Epithelial cell of proximal tubule (primary cell): Measurements from ENCODE around the gene FEN1. TPM values are rescaled to one million over a fixed set of nuclear protein-coding genes. Genes with fewer than 3 reads are reported as not detected.

Experiments
- DNase-seq: peaks from one replicate; pipeline ENCODE4 v3.0.0-alpha.2; 2011; ENCODE audit warnings: low read depth
- H3K4me3 ChIP-seq: 2 replicates; pipeline ENCODE4 v1.5.1; 2011; ENCODE audit warnings: low read depth, mild to moderate bottlenecking, low read length
- total RNA-seq: library from RNA; depleted of rRNA; stranded (reverse); fragments of >200 nt; gene quantifications from 2 replicates; pipeline ENCODE4 v1.2.3, GENCODE V29; 2015
- TF ChIP-seq, protein P1 (sequence below): conservative IDR thresholded peaks from 2 replicates; pipeline ENCODE4 v1.5.1; 2012; ENCODE audit warnings: low read depth, mild to moderate bottlenecking, low read length

FEN1 gene, protein sequence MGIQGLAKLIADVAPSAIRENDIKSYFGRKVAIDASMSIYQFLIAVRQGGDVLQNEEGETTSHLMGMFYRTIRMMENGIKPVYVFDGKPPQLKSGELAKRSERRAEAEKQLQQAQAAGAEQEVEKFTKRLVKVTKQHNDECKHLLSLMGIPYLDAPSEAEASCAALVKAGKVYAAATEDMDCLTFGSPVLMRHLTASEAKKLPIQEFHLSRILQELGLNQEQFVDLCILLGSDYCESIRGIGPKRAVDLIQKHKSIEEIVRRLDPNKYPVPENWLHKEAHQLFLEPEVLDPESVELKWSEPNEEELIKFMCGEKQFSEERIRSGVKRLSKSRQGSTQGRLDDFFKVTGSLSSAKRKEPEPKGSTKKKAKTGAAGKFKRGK
- 70.6 and 120 TPM in 2 replicates for total RNA-seq

DNA sequence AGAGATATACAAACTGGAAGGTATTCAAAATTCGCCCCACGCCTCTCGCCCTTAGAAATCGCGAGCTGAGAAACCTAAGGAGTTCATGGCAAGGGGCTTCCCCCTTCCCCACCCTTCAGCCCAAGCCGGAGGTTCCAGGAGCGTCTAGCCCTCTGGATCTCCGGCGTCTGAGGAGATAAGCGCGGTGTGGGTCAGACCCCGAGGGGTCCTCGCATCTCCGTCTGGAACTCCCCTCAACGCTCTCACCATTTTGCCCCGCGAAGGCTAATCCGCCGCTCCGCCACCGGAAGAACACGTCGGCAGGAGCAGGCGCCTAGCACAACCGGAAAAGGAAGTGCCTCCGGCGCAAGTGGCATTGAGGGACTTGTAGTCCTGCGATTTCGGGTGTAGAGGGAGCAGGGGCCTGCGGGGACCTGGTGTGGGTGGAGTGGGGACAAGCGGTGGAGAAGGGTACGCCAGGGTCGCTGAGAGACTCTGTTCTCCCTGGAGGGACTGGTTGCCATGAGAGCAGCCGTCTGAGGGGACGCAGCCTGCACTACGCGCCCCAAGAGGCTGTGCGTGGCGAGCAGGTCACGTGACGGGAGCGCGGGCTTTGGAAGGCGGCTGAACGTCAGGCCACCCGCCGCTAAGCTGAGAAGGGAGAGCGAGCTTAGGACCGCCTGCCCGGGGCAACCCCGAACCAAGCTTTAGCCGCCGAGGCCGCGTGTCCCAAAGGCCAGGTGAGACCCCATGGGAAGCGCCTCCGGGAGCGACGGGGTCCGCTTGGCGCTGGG lies at the start of gene FEN1, which contains the start of gene TMEM258:
Gene FEN1, plus strand, starts transcription at position 602 of the 773 bp plus-strand sequence. CDS start 2,451 bp downstream, outside the sequence.
Gene TMEM258, minus strand, starts transcription at position 290 of the 773 bp plus-strand sequence. Its CDS starts 41 bp downstream, at position 249.
- TF ChIP-seq, protein P1, sequence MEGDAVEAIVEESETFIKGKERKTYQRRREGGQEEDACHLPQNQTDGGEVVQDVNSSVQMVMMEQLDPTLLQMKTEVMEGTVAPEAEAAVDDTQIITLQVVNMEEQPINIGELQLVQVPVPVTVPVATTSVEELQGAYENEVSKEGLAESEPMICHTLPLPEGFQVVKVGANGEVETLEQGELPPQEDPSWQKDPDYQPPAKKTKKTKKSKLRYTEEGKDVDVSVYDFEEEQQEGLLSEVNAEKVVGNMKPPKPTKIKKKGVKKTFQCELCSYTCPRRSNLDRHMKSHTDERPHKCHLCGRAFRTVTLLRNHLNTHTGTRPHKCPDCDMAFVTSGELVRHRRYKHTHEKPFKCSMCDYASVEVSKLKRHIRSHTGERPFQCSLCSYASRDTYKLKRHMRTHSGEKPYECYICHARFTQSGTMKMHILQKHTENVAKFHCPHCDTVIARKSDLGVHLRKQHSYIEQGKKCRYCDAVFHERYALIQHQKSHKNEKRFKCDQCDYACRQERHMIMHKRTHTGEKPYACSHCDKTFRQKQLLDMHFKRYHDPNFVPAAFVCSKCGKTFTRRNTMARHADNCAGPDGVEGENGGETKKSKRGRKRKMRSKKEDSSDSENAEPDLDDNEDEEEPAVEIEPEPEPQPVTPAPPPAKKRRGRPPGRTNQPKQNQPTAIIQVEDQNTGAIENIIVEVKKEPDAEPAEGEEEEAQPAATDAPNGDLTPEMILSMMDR, result no peak
- peak within 1 kb of the TSS; percentile 67 for H3K4me3 ChIP-seq
- DNase-seq, result no peak

DNA sequence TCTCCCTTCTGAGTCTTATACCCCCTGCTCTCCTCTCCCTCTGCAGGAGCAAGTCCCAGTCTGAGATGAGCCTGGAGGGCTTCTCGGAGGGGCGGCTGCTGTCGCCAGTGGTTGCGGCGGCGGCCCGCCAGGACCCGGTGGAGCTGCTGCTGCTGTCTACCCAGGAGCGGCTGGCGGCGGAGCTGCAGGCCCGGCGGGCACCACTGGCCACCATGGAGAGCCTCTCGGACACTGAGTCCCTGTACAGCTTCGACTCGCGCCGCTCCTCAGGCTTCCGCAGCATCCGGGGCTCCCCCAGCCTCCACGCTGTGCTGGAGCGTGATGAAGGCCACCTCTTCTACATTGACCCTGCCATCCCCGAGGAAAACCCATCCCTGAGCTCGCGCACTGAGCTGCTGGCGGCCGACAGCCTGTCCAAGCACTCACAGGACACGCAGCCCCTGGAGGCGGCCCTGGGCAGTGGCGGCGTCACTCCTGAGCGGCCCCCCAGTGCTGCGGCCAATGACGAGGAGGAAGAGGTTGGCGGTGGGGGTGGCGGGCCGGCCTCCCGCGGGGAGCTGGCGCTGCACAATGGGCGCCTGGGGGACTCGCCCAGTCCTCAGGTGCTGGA lies 49.1 kb upstream of the FEN1 start:
- H3K4me3 ChIP-seq, result no peak overlapping the region
- DNase-seq, result no peak
- TF ChIP-seq, protein P1, result no peak

DNA sequence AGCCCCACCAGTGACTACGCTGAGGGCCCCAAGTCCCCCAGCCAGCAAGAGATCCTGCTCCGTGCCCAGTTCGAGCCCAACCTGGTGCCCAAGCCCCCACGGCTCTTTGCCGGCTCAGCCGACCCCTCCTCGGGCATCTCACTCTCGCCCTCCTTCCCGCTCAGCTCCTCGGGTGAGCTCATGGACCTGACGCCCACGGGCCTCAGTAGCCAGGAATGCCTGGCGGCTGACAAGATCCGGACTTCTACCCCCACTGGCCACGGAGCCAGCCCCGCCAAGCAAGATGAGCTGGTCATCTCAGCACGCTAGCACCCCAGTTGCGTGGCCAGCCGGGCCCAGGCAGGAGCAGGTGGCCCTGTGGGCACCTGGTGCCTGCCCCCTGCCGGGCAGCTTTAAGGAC lies 48.5 kb upstream of the FEN1 start:
- no peak overlapping the region for H3K4me3 ChIP-seq
- no peak for DNase-seq
- TF ChIP-seq, protein P1, result no peak

DNA sequence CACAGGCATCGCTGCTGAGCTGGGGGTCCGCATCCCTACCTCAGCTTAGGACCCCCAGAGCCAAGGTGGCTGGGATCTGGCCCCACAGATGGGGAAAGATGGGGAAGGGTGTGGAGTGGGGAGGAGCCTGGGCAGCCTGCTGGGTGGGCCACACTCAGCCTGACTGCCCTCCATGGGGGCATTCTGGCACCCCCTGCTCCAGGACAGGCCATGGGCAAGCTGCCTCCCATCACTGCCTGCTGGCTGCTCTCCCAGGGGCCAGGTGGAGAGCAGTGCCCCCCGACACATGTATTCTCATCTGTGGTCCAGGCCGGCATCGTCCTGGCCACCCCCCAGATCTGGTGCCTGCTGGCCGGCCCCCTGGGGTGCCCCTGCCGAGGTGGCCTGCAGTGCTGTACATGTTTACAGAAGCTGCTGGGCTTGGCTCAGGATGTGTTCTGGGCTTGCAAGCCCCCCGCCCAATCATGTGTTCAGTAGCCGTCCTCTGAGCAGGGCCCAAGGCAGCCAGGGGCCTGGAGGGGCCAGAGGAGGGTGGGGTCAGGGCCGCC lies 48.0 kb upstream of the FEN1 start:
- DNase-seq, result no peak
- TF ChIP-seq, protein P1, result no peak
- no peak overlapping the region for H3K4me3 ChIP-seq

DNA sequence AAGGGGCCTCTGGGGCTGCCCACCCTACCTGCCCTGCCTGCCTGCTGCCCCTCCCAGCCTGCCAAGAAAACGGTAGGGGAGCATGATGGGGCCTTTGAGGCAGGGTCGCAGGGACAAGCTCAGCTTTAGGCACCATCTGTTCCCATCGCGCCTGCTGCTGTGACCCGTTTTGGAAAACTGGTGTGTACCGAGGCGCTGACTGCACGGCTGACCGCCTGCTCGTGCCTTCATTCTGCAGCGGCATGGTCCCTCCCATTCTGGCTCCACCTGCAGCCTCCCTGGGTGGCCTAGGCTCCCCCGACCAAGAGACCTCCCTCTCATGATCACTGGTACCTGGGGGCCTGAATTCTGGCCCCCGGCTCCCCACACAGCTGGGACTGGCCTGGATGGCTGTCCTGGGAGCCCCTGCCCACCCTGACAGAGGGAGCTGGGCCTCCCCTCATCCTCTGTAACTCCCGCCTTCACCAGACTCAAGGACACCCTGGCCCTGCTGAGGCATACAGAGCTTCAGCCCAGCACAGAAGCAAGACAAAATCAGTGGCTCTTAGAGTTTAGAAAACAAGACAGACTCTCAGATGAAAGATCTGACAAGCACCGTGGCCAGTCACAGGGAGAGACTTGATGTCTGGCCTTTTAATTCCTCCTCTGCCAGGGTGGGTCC lies 46.8 kb upstream of the FEN1 start:
- no peak for DNase-seq
- TF ChIP-seq, protein P1, result no peak
- H3K4me3 ChIP-seq, result no peak overlapping the region

DNA sequence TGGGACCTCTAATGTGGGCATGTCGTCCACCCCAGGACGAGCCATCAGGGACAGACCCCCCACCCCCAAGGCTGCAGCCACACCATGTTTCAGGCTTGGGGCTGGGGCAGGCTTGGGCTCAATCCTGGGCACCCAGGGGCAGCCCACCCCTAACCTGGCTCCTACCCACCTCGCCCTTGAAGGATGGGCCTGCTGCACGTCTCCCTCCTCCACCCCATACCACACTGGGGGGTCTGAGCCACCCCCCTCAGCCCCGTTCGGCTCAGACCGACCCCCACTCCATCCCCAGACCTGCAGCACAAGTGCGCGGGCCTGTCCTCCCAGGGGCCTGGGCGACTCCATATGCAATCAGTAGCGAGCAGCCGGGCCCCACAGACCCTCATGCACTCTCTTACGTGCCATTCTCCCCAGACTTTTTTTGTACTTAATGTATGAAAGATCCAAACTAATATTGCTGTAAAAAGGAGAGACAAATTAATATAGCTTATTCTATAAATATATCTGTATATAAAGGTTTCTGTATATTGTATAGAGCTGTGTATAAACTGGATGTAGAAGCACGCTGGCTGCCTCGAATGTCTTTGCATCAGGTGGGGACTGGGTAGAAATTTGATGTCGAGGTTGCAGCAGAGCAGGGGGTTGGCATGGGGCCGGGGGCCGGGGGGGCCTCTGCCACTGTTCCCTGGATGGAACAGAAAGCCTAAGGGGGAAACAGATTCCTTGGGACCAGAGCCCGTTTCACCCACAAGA lies 46.1 kb upstream of the FEN1 start:
- DNase-seq, result no peak

More for the DNA sequence above, 46.1 kb upstream of the FEN1 start:
- H3K4me3 ChIP-seq, result no peak overlapping the region
- TF ChIP-seq, protein P1, result no peak
